GM21423 (cell line): Measurements from ENCODE around the gene SH3RF3.
"Not testable (repeated sequence)": the region's sequence is repeated elsewhere in the genome, so short reads cannot be mapped to it uniquely, and the experiment has no call there.

ENCODE experiments used
- ATAC-seq: cut with Tn5 transposase; IDR thresholded peaks from one replicate; pipeline ENCODE4 v1.9.1; 2021; ENCODE audit warnings: mild to moderate bottlenecking, moderate library complexity; ENCODE audit not compliant: unreplicated experiment

The SH3RF3 gene

GRCh38 chr2:109530712-109531111 is 401.7 kb downstream of the SH3RF3 start:
- ATAC-seq: no peak

DNA sequence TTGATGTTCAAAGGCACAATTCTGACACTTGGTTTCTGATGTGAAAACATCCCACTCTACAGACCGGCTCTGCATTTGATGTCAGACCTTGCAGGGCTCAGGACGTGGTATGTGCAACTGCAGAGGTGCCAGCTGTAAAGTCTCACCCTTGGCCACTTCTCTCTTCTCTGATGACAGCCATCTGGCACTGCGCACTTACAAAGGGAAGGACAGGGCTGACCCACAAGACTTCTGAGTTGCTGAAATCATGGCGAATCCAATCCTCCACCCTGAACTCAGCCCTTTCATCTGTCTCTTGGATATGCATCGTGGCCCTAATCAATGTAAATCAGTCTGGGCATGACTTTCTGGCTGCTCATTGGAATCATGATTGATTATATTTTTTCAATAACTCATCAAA is 402.2 kb downstream of the SH3RF3 start:
- ATAC-seq: no peak

DNA sequence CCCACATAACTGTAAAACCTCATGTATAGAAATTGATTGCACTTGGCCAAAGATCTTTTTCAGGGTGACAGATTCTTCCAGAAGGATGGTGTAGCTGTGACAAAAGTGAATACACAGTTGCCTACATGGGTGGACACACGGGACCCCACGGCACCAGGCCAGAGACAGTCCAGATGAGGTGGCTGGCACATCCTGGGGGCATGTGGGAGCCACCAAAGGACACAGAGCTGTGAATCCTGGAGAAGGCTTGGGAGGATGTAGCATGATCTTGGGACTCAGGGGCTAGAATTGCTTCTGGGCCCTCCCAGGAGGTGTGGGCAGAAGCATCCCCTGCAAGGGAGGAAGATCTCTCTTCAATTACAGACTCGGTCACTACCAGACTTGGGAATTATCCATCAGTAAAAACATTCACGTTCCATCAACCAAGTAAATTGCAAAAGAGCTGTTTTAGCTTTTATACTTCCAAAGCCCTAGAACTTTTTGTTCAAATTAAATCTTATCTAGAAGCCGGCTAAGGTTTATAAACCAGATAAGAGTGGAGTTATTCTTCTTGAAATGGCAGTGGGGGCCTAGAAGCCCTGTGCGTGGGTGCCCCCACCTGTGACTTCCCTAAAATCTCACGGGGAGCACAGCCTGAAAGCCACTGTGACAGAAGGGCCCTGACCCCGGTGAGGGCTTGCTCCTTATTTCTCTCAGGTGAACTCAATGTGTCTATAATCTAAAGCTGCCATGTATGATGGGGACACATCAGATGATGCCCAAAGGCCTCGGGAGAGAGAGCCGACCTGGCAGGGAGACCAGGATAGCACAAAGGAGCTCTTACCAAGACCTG is 403.1 kb downstream of the SH3RF3 start:
- no peak for ATAC-seq

- no peak for ATAC-seq
Observed at GRCh38 chr2:109532728-109533076, 403.7 kb downstream of the SH3RF3 start.

DNA sequence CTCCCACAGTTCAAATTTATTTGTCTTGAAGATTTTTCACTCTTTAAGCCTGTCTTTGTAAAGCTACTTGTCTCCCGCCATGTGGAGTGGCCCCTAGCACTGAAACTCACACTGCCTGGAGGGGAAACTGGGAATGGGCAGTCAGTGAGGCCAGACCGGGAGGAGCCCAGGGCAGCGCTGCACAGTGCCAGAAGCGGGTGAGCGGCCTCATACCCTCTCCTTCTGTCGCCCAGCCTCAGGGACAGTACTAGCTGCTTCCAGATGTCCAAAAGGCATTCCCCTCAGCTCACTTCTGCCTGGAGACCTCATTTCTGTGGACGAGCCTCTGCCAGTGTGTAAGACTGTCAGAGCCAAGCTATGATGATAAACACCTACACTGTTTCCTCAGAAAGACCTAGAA is 404.8 kb downstream of the SH3RF3 start:
- ATAC-seq: no peak

DNA sequence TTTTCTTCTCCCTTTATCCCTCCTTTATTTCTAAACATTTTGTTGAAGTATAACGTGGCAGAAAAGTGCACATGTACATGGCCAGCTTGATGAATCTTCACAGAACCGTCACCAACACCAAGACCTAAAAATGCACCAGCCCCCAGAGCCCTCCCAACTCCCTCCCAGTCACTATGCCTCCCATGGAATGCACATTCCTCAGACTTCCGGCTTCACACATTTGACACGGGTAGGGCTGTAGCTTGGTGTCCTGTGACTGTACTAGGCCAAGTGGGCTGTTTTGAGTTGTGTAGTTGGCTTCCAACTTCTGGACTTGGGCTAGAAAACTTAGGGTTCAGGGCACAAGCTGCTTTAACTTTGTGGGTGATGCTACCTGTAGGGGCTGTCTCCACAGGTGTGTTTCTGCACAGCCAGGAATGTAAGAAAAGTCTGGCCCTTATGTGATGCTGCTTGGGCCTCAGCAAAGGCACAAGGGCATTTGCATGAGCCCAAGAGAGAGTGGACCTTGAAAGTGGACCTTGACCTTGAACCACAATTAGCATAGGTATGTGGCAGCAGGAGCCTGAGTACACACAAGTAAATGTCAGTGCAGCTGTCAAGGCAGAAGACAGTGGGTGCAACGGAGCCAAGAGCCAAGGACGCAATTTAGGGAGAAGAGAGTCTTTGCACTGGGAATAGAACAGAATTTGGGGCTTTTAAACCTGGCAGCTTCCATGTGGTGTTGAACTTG is 406.4 kb downstream of the SH3RF3 start:
- no peak for ATAC-seq

GRCh38 chr2:109536556-109536955 is 407.6 kb downstream of the SH3RF3 start:
- ATAC-seq: not testable (repeated sequence)

DNA sequence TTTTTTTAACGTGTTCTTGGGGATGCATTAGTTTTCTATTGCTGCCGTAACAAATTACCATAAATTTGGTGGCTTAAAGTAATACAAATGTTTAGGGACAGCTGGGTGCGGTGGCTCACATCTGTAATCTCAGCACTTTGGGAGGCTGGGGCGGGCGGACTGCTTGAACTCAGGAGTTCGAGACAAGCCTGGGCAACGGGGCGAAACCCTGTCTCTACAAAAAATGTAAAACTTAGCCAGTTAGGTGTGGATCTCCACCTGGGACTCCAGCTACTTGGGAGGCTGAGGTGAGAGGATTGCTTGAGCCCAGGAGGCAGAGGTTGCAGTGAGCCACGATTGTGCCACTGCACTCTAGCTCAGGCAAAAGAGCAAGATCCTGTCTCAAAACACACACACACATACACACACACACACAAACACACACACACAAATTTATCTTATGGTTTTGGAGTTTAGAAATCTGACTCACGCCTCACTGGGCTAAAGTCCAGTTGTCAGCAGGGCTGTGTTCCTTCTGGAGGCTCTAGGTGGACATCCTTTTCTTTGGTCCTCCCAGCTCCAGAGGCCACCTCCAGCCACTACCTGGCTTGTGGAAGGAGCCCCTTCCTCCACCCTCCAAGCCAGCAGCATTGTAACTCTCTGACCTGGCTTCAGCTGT is 408.7 kb downstream of the SH3RF3 start:
- no peak for ATAC-seq

DNA sequence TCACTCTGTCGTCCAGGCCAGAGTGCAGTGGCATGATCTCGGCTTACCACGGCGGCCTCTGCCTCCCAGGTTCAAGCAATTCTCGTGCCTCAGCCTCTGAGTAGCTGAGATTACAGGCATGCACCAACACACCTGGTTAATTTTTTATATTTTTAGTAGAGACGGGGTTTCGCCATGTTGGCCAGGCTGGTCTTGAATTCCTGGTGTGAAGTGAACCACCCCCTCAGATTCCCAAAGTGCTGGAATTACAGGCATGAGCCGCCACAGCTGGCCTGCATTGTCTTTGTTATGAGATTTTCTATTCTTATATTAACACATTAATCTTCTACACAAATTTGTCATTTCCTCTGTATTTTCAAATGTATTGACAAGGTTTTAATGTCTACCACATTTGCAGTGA is 409.5 kb downstream of the SH3RF3 start:
- ATAC-seq: no peak

DNA sequence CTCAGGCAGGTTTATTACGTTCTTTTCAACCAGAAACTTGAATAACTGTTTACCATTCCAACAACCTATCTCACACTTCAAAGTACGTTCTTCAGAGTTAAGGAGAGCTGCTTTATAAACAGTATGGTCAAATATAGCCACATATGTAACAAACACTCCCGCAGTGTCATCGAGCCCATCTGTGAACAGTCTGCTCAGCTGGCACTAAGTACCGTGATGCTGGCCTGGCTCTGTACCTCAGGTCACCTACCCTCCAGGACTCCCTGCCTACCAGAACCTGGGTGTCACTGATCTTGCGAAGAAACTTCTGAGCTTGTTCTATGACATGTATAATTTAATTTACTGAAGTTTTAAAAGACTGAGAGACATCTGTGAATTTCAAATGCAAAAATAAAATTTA is 413.4 kb downstream of the SH3RF3 start:
- no peak for ATAC-seq

- ATAC-seq: peak; percentile 64
Observed at GRCh38 chr2:109545828-109546713, 417.1 kb downstream of the SH3RF3 start.

- ATAC-seq: no peak
Observed at GRCh38 chr2:109547280-109547679, 418.3 kb downstream of the SH3RF3 start.

DNA sequence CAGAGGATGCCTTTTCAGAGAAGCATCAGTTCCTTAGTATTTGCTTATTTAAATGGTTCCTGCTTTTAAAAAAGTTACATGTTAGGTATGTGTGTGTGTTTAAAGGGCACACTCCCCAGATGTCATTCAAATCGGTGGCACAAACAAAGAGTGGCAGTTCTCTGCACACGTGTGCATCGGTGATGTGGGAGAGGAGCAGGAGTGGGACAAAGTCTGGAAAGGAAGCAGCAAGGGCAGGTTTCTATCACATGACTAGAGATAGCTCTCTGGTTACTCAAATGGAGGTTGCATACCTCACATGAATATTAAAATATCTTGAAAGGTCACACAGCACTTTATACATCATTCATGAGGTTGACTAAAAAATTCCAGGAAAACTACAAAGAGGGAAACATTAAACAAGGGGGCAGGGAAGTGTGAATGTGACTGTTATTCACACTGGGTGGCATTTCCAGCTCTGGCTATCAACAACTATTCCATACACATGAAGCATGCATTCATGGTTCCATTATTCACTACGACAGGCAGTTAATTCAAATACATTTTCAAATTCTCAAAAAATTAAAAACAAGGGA is 420.1 kb downstream of the SH3RF3 start:
- ATAC-seq: no peak
